Body of pancreas (tissue), 4 donors: Measurements from ENCODE around the gene HSD3B7. TPM values are rescaled to one million over a fixed set of nuclear protein-coding genes. Genes with fewer than 3 reads are reported as not detected.

Source experiments
- ATAC-seq: fragments of 150-250 bp; one replicate; pipeline ENCODE4 v1.9.1; 2016
- DNase-seq, 4 donors: peaks; one replicate each; pipeline ENCODE4 v3.0.0-alpha.2; 2019
- H3K27ac ChIP-seq, 4 donors: fragments of 200-600 bp; sonication (generic); 1 replicate in 3 of 4; 2 replicates in 1 of 4; pipeline versions ENCODE4 v1.5.1 to v1.6.1; 2016 to 2019; ENCODE audit warnings: mild to moderate bottlenecking in 1 of 4, mixed read lengths in 1 of 4, moderate library complexity in 1 of 4
- H3K27me3 ChIP-seq, 2 donors: fragments of 200-600 bp; sonication (generic); one replicate each; pipeline ENCODE4 v1.6.0; 2016; ENCODE audit warnings: mild to moderate bottlenecking in 1 of 2
- H3K36me3 ChIP-seq, 2 donors: fragments of 200-600 bp; sonication (generic); replicated peaks in 1 of 2; 2 replicates each; pipeline ENCODE4 v1.5.1; 2016; ENCODE audit warnings: low read depth in 2 of 2; ENCODE audit not compliant: insufficient read depth in 1 of 2
- H3K4me1 ChIP-seq: fragments of 200-600 bp; sonication (generic); one replicate; pipeline ENCODE4 v1.6.0; 2016
- H3K4me3 ChIP-seq, 2 donors: fragments of 200-600 bp; sonication (generic); 1 replicate in 1 of 2; 2 replicates in 1 of 2; pipeline ENCODE4 v1.5.1; 2016 to 2019
- H3K9me3 ChIP-seq, 3 donors: fragments of 200-600 bp; sonication (generic); 1 replicate in 2 of 3; 2 replicates in 1 of 3; pipeline ENCODE4 v1.5.1; 2016
- POLR2A ChIP-seq, 3 donors: fragments of 450-650 bp; IDR thresholded peaks; one replicate each; pipeline ENCODE4 v1.6.1; 2016; ENCODE audit warnings: antibody characterized with exemption in 3 of 3, mild to moderate bottlenecking in 2 of 3
- WGBS, 2 donors: methylation state at CpG; one replicate each; pipeline ENCODE4 v1.1.5; 2017; 5-methylcytosine and 5-hydroxymethylcytosine counted together
- intact Hi-C: fragments of 100-400 bp; cut with DNase I; formaldehyde crosslinking; loops from one replicate; pipeline ENCODE4 v1.15.1; 2023
- total RNA-seq, 2 donors: library from RNA; depleted of rRNA; stranded (reverse); fragments of >200 nt; gene quantifications; one replicate each; pipeline ENCODE4 v1.1.0, GENCODE V29; 2016
- TF ChIP-seq, protein P1 (sequence below), 7 experiments: fragments of 450-650 bp in 4 of 7; fragments of 200-600 bp in 3 of 7; sonication (generic) in 3 of 7; IDR thresholded peaks; one replicate each; pipeline ENCODE4 v1.5.1; 2016 to 2019; ENCODE audit warnings: antibody characterized with exemption in 7 of 7

The HSD3B7 gene
- total RNA-seq, 2 donors from 2014 or later = 20.5 to 21.4 TPM

DNA sequence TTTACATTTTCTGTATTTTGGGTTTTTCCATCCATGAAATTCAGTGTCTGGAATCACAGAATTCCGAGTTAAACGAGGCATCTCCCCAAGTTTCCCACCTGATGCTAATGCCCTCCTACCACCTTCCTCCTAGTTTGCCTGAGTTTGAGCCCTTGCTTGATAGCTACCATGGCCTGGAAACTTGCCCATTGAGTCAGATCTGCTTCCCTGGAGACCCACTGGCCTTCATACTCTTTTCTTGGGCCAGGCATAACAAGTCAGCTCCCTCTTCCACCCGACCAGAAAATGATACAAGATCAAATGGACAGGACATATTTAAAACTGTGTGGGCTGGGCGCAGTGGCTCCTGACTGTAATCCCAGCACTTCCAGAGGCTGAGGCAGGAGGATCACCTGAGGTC, 17.2 kb upstream of the HSD3B7 start:
- intact Hi-C loops = no loop called here
- no peak for ATAC-seq
- H3K4me3 ChIP-seq = no peak overlapping the region
- no peak for DNase-seq
- no peak overlapping the region for H3K27ac ChIP-seq
- no peaks in the 10 kb centered on the region for H3K9me3 ChIP-seq
- 76 to 87% methylated on average over 4 of the region's 4 CpGs for whole genome bisulfite sequencing, 2 donors
- H3K27me3 ChIP-seq = no peaks in the 10 kb centered on the region
- peaks cover 31 to 52% of the 10 kb centered on the region in 2 donors for H3K36me3 ChIP-seq
- TF ChIP-seq, protein P1, sequence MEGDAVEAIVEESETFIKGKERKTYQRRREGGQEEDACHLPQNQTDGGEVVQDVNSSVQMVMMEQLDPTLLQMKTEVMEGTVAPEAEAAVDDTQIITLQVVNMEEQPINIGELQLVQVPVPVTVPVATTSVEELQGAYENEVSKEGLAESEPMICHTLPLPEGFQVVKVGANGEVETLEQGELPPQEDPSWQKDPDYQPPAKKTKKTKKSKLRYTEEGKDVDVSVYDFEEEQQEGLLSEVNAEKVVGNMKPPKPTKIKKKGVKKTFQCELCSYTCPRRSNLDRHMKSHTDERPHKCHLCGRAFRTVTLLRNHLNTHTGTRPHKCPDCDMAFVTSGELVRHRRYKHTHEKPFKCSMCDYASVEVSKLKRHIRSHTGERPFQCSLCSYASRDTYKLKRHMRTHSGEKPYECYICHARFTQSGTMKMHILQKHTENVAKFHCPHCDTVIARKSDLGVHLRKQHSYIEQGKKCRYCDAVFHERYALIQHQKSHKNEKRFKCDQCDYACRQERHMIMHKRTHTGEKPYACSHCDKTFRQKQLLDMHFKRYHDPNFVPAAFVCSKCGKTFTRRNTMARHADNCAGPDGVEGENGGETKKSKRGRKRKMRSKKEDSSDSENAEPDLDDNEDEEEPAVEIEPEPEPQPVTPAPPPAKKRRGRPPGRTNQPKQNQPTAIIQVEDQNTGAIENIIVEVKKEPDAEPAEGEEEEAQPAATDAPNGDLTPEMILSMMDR (IDR thresholded peaks at IDR 0.05) = no peak
- TF ChIP-seq POLR2A (IDR thresholded peaks at IDR 0.05) = no peak
- no peaks in the 10 kb centered on the region for H3K4me1 ChIP-seq

DNA sequence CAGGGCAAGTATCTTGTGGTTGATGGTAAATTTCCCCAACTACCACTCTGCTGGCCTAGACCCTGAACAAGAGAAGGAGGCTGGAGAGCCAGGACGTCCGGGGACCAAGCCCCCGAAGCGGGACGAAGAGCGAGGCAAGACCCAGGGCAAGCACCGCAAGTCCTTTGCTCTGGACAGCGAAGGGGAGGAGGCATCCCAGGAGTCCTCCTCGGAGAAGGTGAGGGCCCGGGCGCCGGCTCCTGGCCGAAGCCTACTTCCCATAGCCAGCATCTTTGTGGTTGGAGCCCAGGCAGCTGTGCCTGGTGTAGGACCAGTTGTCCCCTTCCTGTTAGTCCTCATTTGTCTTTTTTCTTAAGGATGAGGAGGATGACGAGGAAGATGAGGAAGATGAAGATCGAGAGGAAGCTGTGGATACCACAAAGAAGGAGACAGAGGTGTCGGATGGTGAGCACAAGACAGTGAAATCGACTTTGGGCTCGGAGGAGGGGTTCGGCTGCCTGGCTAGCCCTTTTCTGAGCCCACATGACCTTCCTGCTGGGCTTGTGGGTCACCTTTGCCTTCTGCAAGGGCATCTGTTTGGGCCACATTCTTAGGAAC, 15.7 kb upstream of the HSD3B7 start:
- no peak overlapping the region for H3K27ac ChIP-seq
- H3K4me3 ChIP-seq = no peak overlapping the region
- H3K36me3 ChIP-seq = peaks cover 27 to 47% of the 10 kb centered on the region in 2 donors
- no peak for TF ChIP-seq POLR2A (IDR thresholded peaks at IDR 0.05)
- TF ChIP-seq, protein P1 (IDR thresholded peaks at IDR 0.05) = no peak
- H3K4me1 ChIP-seq = no peaks in the 10 kb centered on the region
- DNase-seq (no peak), ATAC-seq (no peak)
- intact Hi-C loops = no loop called here
- WGBS, 2 donors = 88 to 93% methylated on average over 10 to 19 of the region's 19 CpGs
- no peaks in the 10 kb centered on the region for H3K27me3 ChIP-seq
- H3K9me3 ChIP-seq = no peaks in the 10 kb centered on the region

DNA sequence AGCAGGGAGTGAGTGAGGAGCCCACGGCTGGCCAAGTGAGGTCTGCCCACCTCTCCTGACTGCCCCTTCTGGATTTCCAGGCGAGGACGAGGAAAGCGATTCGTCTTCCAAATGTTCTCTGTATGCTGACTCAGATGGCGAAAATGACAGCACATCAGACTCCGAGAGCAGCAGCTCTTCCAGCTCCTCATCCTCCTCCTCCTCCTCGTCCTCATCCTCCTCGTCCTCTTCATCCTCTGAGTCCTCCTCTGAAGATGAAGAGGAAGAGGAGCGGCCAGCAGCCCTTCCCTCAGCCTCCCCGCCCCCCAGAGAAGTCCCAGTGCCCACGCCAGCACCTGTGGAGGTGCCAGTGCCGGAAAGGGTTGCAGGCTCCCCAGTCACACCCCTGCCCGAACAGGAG, 13.7 kb upstream of the HSD3B7 start:
- peaks cover 19 to 36% of the 10 kb centered on the region in 2 donors for H3K36me3 ChIP-seq

DNA sequence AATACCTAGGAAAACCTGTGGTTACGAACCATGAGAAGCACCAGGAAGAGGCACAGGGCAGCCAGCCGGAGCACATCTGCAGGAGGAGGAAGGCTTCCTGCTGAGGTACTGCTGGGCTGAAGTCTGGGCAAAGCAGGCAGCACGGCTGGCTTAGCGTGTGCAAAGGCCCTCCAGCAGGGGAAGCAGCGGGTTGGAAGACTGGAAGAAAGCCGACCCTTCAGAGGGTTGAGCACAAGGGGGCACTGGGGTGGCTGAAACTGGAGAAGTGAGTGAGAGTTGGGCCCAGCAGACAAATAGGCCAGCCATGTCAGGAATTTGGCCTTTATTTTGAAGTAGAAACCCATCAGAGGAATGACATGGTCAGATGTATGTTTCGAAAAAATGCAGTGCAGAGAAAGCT, 12.1 kb upstream of the HSD3B7 start:
- no peak overlapping the region for H3K4me3 ChIP-seq
- H3K27ac ChIP-seq = no peak overlapping the region
- intact Hi-C loops = no loop called here
- H3K9me3 ChIP-seq = no peaks in the 10 kb centered on the region
- H3K36me3 ChIP-seq = peaks cover 14 to 36% of the 10 kb centered on the region in 2 donors
- H3K27me3 ChIP-seq = no peaks in the 10 kb centered on the region
- no peaks in the 10 kb centered on the region for H3K4me1 ChIP-seq
- WGBS, 2 donors = 89 to 91% methylated on average over 7 of the region's 7 CpGs
- ATAC-seq = no peak
- no peak for DNase-seq
- no peak for TF ChIP-seq POLR2A (IDR thresholded peaks at IDR 0.05)

More for the DNA sequence above, 13.7 kb upstream of the HSD3B7 start:
- TF ChIP-seq POLR2A (IDR thresholded peaks at IDR 0.05) = no peak
- TF ChIP-seq, protein P1 (IDR thresholded peaks at IDR 0.05) = no peak
- ATAC-seq (no peak), DNase-seq (no peak)
- no peaks in the 10 kb centered on the region for H3K27me3 ChIP-seq
- no peaks in the 10 kb centered on the region for H3K4me1 ChIP-seq
- 95 to 97% methylated on average over 14 of the region's 14 CpGs for WGBS, 2 donors
- intact Hi-C loops = no loop called here
- H3K27ac ChIP-seq = no peak overlapping the region
- no peaks in the 10 kb centered on the region for H3K9me3 ChIP-seq
- H3K4me3 ChIP-seq = no peak overlapping the region

DNA sequence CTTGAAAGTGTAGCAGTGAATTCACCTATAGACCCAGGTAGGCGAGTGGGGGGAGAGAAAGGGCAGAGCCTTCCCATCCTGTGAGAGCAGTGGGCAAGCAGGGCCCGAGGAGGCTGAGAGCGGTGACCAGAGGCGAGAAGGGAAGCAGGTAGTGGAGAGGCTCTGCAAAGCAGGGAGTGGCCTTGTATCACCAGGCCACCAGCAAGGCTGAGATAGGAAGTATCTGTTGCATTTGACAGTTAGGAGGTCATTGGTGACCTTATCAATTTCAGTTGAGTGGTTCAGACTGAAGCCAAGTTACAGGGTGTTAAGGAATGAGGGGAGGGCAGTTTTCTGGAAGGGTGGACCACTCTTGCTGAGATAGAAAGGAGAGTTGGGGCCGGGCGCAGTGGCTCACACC, 10.7 kb upstream of the HSD3B7 start:
- H3K36me3 ChIP-seq = peaks cover 13 to 32% of the 10 kb centered on the region in 2 donors

More for the DNA sequence above, 10.7 kb upstream of the HSD3B7 start:
- Histone ChIP-seq H3K9me3 (no peaks in the 10 kb centered on the region), H3K4me3 (no peak overlapping the region), H3K4me1 (no peaks in the 10 kb centered on the region), H3K27me3 (no peaks in the 10 kb centered on the region), H3K27ac (no peak overlapping the region)
- intact Hi-C loops = no loop called here
- no peak for DNase-seq
- 90 to 97% methylated on average over 6 of the region's 6 CpGs for WGBS, 2 donors
- TF ChIP-seq POLR2A (IDR thresholded peaks at IDR 0.05) = no peak
- TF ChIP-seq, protein P1 (IDR thresholded peaks at IDR 0.05) = no peak
- no peak for ATAC-seq
